Mesothelial cell of epicardium (in vitro differentiated cells): ENCODE data around the gene ABHD4. TPM values are rescaled to one million over a fixed set of nuclear protein-coding genes. Genes with fewer than 3 reads are reported as not detected.
"Not testable (repeated sequence)": the region's sequence is repeated elsewhere in the genome, so short reads cannot be mapped to it uniquely, and the experiment has no call there.

Experiments used
- DNase-seq, 2 experiments: peaks; one replicate each; pipeline ENCODE4 v3.0.0; 2021; ENCODE audit warnings: low spot score in 2 of 2; ENCODE audit not compliant: unreplicated experiment in 2 of 2
- H3K27ac Mint-ChIP-seq: 2 replicates; pipeline ENCODE4 v1.8.0; 2021; ENCODE audit warnings: mixed read lengths
- H3K27me3 Mint-ChIP-seq: 2 replicates; pipeline ENCODE4 v1.8.0; 2021; ENCODE audit warnings: low read depth, mixed read lengths
- H3K36me3 Mint-ChIP-seq: 2 replicates; pipeline ENCODE4 v1.8.0; 2021; ENCODE audit warnings: mixed read lengths
- H3K4me1 Mint-ChIP-seq: 2 replicates; pipeline ENCODE4 v1.8.0; 2021; ENCODE audit warnings: mixed read lengths
- H3K4me3 Mint-ChIP-seq: 2 replicates; pipeline ENCODE4 v1.8.0; 2021; ENCODE audit warnings: mild to moderate bottlenecking, moderate library complexity, mixed read lengths
- H3K9me3 Mint-ChIP-seq: 2 replicates; pipeline ENCODE4 v1.8.0; 2021; ENCODE audit warnings: mixed read lengths
- CTCF ChIP-seq: fragments of 200-600 bp; sonication (generic); IDR thresholded peaks from one replicate; pipeline ENCODE4 v1.5.0; 2021; ENCODE audit warnings: antibody characterized with exemption; ENCODE audit not compliant: unreplicated experiment
- total RNA-seq: library from RNA; stranded (reverse); gene quantifications from 3 replicates; pipeline ENCODE4 v1.2.1, GENCODE V29; 2021

The ABHD4 gene
- total RNA-seq, 1 donor from 2014 or later = 28.2 TPM

GRCh38 chr14:22565391-22565945 is 32.6 kb upstream of the ABHD4 start:
- DNase-seq = no peak
- no peak for TF ChIP-seq CTCF
- no peaks in the 10 kb centered on the region for H3K27me3 Mint-ChIP-seq
- H3K27ac Mint-ChIP-seq = no peak overlapping the region
- H3K4me1 Mint-ChIP-seq = peaks cover 7% of the 10 kb centered on the region
- H3K4me3 Mint-ChIP-seq = no peak overlapping the region
- H3K9me3 Mint-ChIP-seq = no peaks in the 10 kb centered on the region
- H3K36me3 Mint-ChIP-seq = peaks cover 17% of the 10 kb centered on the region

- not testable (repeated sequence) for H3K27ac Mint-ChIP-seq, DNase-seq, H3K27me3 Mint-ChIP-seq, H3K4me3 Mint-ChIP-seq, H3K4me1 Mint-ChIP-seq, H3K9me3 Mint-ChIP-seq
- H3K36me3 Mint-ChIP-seq = peaks cover 19% of the 10 kb centered on the region
These were observed 31.8 kb upstream of the ABHD4 start for GRCh38 chr14:22566266-22566665.

- no peaks in the 10 kb centered on the region for H3K27me3 Mint-ChIP-seq
- H3K27ac Mint-ChIP-seq = no peak overlapping the region
- peaks cover 7% of the 10 kb centered on the region for H3K4me1 Mint-ChIP-seq
- DNase-seq = no peak
- H3K4me3 Mint-ChIP-seq = no peak overlapping the region
- H3K36me3 Mint-ChIP-seq = peaks cover 19% of the 10 kb centered on the region
- no peak for TF ChIP-seq CTCF
- no peaks in the 10 kb centered on the region for H3K9me3 Mint-ChIP-seq
These were observed 31.3 kb upstream of the ABHD4 start for GRCh38 chr14:22566845-22567244.

DNA sequence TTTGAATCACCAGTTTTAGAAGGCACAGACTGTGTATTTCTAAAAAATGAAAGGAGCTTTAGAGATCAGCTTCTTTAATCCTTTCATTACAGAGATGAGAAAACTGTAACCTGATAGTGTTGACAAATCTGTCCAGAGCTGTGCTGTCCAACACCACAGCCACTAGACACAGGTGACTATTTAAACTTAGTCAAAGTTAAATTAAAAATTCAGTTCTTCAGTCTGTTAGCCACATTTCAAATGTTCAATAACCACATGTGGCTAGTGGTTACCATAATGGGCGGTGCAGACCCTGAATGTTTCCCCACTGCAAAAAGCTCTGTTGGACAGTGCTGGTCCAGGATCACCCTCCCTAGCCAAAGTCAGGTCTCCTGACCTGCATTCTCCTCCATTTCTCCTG is 30.7 kb upstream of the ABHD4 start:
- no peak overlapping the region for H3K27ac Mint-ChIP-seq
- no peak for TF ChIP-seq CTCF
- peaks cover 22% of the 10 kb centered on the region for H3K36me3 Mint-ChIP-seq
- H3K27me3 Mint-ChIP-seq = no peaks in the 10 kb centered on the region
- peaks cover 8% of the 10 kb centered on the region for H3K4me1 Mint-ChIP-seq
- DNase-seq = no peak
- H3K4me3 Mint-ChIP-seq = no peak overlapping the region
- no peaks in the 10 kb centered on the region for H3K9me3 Mint-ChIP-seq

DNA sequence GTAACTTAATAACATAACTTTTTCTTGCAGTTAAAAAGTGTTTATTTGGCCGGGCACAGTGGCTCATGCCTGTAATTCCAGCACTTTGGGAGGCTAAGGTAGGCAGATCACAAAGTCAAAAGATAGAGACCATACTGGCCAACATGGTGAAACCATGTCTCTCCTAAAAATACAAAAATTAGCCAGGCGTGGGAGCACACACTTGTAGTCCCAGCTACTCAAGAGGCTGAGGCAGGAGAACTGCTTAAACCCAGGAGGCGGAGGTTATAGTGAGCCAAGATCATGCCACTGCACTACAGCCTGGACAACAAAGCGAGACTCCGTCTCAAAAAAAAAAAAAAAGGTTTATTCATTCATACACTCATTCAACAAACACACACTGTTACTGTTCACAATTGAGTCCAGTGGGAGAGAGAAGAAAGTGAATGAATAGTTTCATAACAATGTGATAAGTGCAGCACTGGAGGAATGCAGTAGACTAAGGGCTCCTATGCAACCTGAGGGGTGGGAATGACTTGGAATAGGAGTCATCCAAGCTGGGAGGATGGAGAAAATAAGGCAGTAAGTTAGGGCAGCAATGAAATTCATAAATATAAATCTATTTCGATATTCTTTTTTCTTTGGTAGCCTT is 28.9 kb upstream of the ABHD4 start:
- Mint-ChIP-seq H3K27ac (no peak overlapping the region), H3K9me3 (no peaks in the 10 kb centered on the region), H3K4me1 (peaks cover 11% of the 10 kb centered on the region), H3K4me3 (no peak overlapping the region), H3K27me3 (no peaks in the 10 kb centered on the region), H3K36me3 (peaks cover 38% of the 10 kb centered on the region)
- DNase-seq = no peak
- no peak for TF ChIP-seq CTCF

GRCh38 chr14:22569737-22570131 is 28.4 kb upstream of the ABHD4 start:
- Mint-ChIP-seq H3K27ac (peak overlapping the region; percentile 79), H3K27me3 (no peaks in the 10 kb centered on the region), H3K4me3 (no peak overlapping the region), H3K4me1 (peaks cover 11% of the 10 kb centered on the region), H3K9me3 (no peaks in the 10 kb centered on the region), H3K36me3 (peaks cover 41% of the 10 kb centered on the region)
- no peak for DNase-seq
- TF ChIP-seq CTCF = no peak
